Activated T-helper 9 cell treated with anti-CD3 and anti-CD28 coated beads, Interleukin-2, amount 50 U/mL, for 16 hours (primary cell): Measurements from ENCODE around the gene ACAA2.

ENCODE experiments used
- DNase-seq: peaks from one replicate; pipeline ENCODE4 v3.0.0-alpha.2; 2020; ENCODE audit warnings: low read depth

ACAA2 gene

GRCh38 chr18:49767111-49768050 is 46.0 kb downstream of the ACAA2 start:
- no peak for DNase-seq

- no peak for DNase-seq
These were observed 46.7 kb downstream of the ACAA2 start for GRCh38 chr18:49766646-49767045.

GRCh38 chr18:49764032-49764431 is 49.3 kb downstream of the ACAA2 start:
- DNase-seq, result no peak

- no peak for DNase-seq
These were observed 49.7 kb downstream of the ACAA2 start for GRCh38 chr18:49763590-49763989.

- no peak for DNase-seq
These were observed 50.9 kb downstream of the ACAA2 start for GRCh38 chr18:49762191-49763077.

GRCh38 chr18:49761771-49762170 is 51.6 kb downstream of the ACAA2 start:
- DNase-seq, result no peak

- no peak for DNase-seq
These were observed 55.1 kb downstream of the ACAA2 start for GRCh38 chr18:49758263-49758610.

GRCh38 chr18:49757513-49758262 is 55.6 kb downstream of the ACAA2 start:
- DNase-seq, result no peak

GRCh38 chr18:49756671-49757362 is 56.5 kb downstream of the ACAA2 start:
- DNase-seq, result no peak

GRCh38 chr18:49756135-49756534 is 57.2 kb downstream of the ACAA2 start:
- DNase-seq, result no peak

GRCh38 chr18:49755489-49755888 is 57.8 kb downstream of the ACAA2 start:
- no peak for DNase-seq

- DNase-seq, result no peak
These were observed 58.5 kb downstream of the ACAA2 start for GRCh38 chr18:49754866-49755265.

GRCh38 chr18:49753643-49754042 is 59.7 kb downstream of the ACAA2 start:
- DNase-seq, result no peak

GRCh38 chr18:49752095-49752457 is 61.3 kb downstream of the ACAA2 start:
- DNase-seq, result no peak

- DNase-seq, result no peak
These were observed 61.8 kb downstream of the ACAA2 start for GRCh38 chr18:49751427-49752094.

- DNase-seq, result no peak
These were observed 63.8 kb downstream of the ACAA2 start for GRCh38 chr18:49749563-49749962.

GRCh38 chr18:49747876-49748275 is 65.5 kb downstream of the ACAA2 start:
- DNase-seq, result no peak

- no peak for DNase-seq
These were observed 68.0 kb downstream of the ACAA2 start for GRCh38 chr18:49745045-49746014.

- DNase-seq, result no peak
These were observed 68.8 kb downstream of the ACAA2 start for GRCh38 chr18:49744376-49745008.
